HL-60 (cell line): ENCODE data around the gene PTPRK.

Source experiments
- DNase-seq, 2 experiments: peaks; one replicate each; pipeline ENCODE4 v3.0.0-alpha.2; 2010 to 2020; ENCODE audit warnings: low read depth in 1 of 2, low spot score in 1 of 2
- H3K27ac ChIP-seq: fragments of 250-450 bp; sonication (Bioruptor Pico); replicated peaks from 2 replicates; pipeline ENCODE4 v1.5.1; 2020; ENCODE audit warnings: mild to moderate bottlenecking, moderate library complexity
- H3K27me3 ChIP-seq: fragments of 250-450 bp; sonication (Bioruptor Pico); 2 replicates; pipeline ENCODE4 v1.5.1; 2021; ENCODE audit warnings: mild to moderate bottlenecking, moderate library complexity; ENCODE audit not compliant: insufficient read depth, poor library complexity, severe bottlenecking
- H3K4me3 ChIP-seq: replicated peaks from 2 replicates; pipeline ENCODE4 v1.5.1; 2011; ENCODE audit warnings: mild to moderate bottlenecking, control low read depth, low read length; ENCODE audit not compliant: insufficient read depth
- GABPA ChIP-seq: IDR thresholded peaks from 2 replicates; pipeline ENCODE4 v1.6.1; 2012; ENCODE audit warnings: low read depth
- POLR2AphosphoS5 ChIP-seq: IDR thresholded peaks from 2 replicates; pipeline ENCODE4 v1.6.1; 2012; ENCODE audit warnings: low read depth
- SPI1 ChIP-seq: IDR thresholded peaks from 2 replicates; pipeline ENCODE4 v1.6.1; 2012; ENCODE audit warnings: low read depth, mild to moderate bottlenecking, borderline replicate concordance
- TF ChIP-seq, protein P1 (sequence below): IDR thresholded peaks from 2 replicates; pipeline ENCODE4 v1.6.1; 2012; ENCODE audit warnings: low read depth; ENCODE audit not compliant: insufficient replicate concordance
- TF ChIP-seq, protein P2 (sequence below): IDR thresholded peaks from one replicate; pipeline ENCODE4 v1.5.1; 2011; ENCODE audit warnings: low read length, control low read depth, inconsistent platforms; ENCODE audit not compliant: insufficient read depth

Gene PTPRK

DNA sequence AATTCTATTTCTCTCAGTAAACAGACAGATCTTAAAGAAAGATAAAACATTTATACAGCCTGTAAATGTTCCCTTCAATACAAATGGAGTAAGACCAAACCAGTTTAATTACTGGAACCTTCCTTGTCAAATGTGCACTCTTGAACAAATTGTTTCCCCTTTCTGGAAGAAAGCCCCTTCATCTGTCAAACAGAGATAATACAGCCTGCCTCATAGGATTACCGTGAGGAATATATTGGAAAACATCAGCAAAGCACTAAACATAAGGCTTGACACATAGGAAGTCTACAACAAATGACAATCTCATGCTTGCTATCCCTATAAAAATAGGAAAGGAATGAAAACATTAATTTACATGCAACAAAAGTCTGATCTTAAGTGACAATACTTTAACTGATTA, 173.8 kb downstream of the PTPRK start:
- H3K27ac ChIP-seq: no peak overlapping the region
- H3K27me3 ChIP-seq: no peaks in the 10 kb centered on the region
- TF ChIP-seq GABPA (no peak), POLR2AphosphoS5 (no peak), SPI1 (no peak)
- TF ChIP-seq, protein P1, sequence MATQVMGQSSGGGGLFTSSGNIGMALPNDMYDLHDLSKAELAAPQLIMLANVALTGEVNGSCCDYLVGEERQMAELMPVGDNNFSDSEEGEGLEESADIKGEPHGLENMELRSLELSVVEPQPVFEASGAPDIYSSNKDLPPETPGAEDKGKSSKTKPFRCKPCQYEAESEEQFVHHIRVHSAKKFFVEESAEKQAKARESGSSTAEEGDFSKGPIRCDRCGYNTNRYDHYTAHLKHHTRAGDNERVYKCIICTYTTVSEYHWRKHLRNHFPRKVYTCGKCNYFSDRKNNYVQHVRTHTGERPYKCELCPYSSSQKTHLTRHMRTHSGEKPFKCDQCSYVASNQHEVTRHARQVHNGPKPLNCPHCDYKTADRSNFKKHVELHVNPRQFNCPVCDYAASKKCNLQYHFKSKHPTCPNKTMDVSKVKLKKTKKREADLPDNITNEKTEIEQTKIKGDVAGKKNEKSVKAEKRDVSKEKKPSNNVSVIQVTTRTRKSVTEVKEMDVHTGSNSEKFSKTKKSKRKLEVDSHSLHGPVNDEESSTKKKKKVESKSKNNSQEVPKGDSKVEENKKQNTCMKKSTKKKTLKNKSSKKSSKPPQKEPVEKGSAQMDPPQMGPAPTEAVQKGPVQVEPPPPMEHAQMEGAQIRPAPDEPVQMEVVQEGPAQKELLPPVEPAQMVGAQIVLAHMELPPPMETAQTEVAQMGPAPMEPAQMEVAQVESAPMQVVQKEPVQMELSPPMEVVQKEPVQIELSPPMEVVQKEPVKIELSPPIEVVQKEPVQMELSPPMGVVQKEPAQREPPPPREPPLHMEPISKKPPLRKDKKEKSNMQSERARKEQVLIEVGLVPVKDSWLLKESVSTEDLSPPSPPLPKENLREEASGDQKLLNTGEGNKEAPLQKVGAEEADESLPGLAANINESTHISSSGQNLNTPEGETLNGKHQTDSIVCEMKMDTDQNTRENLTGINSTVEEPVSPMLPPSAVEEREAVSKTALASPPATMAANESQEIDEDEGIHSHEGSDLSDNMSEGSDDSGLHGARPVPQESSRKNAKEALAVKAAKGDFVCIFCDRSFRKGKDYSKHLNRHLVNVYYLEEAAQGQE: no peak
- TF ChIP-seq, protein P2, sequence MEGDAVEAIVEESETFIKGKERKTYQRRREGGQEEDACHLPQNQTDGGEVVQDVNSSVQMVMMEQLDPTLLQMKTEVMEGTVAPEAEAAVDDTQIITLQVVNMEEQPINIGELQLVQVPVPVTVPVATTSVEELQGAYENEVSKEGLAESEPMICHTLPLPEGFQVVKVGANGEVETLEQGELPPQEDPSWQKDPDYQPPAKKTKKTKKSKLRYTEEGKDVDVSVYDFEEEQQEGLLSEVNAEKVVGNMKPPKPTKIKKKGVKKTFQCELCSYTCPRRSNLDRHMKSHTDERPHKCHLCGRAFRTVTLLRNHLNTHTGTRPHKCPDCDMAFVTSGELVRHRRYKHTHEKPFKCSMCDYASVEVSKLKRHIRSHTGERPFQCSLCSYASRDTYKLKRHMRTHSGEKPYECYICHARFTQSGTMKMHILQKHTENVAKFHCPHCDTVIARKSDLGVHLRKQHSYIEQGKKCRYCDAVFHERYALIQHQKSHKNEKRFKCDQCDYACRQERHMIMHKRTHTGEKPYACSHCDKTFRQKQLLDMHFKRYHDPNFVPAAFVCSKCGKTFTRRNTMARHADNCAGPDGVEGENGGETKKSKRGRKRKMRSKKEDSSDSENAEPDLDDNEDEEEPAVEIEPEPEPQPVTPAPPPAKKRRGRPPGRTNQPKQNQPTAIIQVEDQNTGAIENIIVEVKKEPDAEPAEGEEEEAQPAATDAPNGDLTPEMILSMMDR: no peak
- no peak for DNase-seq
- H3K4me3 ChIP-seq: no peak overlapping the region

- TF ChIP-seq GABPA (no peak), POLR2AphosphoS5 (no peak), SPI1 (no peak)
- TF ChIP-seq, protein P2: no peak
- TF ChIP-seq, protein P1: no peak
- Histone ChIP-seq H3K4me3 (no peak overlapping the region), H3K27ac (no peak overlapping the region), H3K27me3 (no peaks in the 10 kb centered on the region)
- no peak for DNase-seq
Observed at GRCh38 chr6:128345278-128345677, 175.1 kb downstream of the PTPRK start.

GRCh38 chr6:128343706-128344105, 176.7 kb downstream of the PTPRK start:
- TF ChIP-seq, protein P2: no peak
- TF ChIP-seq, protein P1: no peak
- TF ChIP-seq GABPA (no peak), POLR2AphosphoS5 (no peak), SPI1 (no peak)
- no peak overlapping the region for H3K4me3 ChIP-seq
- DNase-seq: no peak
- H3K27me3 ChIP-seq: no peaks in the 10 kb centered on the region
- H3K27ac ChIP-seq: no peak overlapping the region
